Measurements from ENCODE around the gene USP15. TPM values are rescaled to one million over a fixed set of nuclear protein-coding genes. Genes with fewer than 3 reads are reported as not detected.

The USP15 gene
- polyA plus RNA-seq, 12 donors: 31.7 to 48.2 (median 41.7) TPM; not detected in 1

DNA sequence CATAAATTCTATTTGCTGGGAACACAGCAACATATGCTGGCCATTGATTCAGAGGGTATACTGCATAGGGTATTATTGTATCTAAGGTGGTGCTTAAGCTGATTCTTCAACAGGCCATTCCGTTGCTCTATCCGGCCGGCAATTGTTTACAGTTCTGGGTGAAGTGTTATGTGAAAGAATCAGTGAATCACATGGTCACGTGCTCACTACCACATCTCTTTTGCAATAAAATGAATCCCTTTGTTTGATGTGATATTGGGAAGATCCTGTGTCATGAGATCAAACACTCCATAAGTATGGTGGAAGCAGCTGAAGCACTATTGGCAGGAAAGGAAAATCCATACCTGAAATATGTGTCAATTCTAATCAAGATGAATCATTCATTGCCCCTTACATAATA, 7.6 kb upstream of the USP15 start:
- DNase-seq: no peak

DNA sequence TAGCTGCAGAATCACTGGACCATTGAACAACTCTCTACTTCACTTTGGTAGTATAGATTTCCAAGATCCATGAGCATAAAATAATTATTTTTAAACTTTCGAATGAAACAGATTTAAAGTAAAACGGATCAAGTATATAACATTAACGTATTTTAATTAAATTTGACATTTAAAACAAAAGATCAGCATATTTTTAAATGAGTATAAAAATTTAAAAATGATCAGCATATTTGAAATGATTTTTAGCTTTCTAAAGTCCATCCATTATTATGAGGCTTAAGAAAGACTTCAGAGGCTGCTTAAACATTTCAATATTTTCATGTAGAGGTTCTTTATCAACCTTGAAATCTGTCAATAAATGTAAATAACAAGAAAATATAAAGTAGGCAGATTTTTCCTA, 5.2 kb upstream of the USP15 start:
- no peak for DNase-seq

DNA sequence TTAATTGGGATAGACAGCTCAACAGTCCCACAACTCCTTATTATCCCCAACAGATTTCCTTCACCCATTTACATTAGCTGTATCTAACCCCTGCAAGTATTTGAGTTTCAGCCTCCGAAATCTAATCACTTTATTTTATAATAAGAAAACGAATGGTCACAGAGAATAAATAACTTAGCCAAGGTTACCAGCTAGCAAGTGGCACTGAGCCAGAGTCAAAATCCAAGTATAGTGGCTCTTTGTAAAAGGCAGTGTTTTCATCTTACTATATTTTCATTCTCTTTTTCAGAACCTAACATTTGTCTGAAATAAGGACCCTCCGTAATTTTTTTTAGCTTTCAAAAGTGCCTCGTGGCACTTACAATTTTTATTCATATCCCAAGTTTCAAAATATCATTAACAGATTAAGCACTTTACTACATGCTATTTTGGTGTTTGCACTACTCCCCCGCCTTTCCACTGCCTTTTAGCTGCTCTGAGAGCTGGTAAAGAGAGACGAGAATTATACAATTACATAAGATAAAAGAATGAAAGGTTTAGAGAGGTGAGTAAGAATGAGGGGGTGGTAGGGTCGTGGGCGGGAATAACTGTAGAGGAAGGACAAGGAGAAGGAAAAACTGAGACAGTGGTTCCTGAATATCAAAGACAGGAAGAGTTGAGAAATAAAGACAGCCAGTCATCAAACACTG, 3.7 kb upstream of the USP15 start:
- no peak for DNase-seq

DNA sequence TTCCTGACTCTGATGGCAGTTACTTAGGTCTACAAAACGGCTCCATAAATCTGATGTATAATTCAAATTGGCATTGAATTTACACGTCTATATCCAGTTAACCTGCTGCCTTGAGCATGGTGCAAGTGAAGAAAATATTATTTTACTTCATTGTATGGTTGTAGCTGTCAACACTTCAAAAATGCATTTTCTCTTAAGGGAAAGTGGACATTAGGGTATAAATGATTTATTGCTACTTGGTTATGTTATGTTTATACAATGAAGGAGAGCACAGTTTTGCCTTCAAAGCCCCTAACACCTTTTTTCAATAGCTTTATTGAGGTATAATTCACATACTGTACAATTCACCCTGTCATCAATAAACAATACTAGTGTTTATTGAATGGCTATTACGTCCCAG, 2.0 kb upstream of the USP15 start:
- DNase-seq: no peak

DNA sequence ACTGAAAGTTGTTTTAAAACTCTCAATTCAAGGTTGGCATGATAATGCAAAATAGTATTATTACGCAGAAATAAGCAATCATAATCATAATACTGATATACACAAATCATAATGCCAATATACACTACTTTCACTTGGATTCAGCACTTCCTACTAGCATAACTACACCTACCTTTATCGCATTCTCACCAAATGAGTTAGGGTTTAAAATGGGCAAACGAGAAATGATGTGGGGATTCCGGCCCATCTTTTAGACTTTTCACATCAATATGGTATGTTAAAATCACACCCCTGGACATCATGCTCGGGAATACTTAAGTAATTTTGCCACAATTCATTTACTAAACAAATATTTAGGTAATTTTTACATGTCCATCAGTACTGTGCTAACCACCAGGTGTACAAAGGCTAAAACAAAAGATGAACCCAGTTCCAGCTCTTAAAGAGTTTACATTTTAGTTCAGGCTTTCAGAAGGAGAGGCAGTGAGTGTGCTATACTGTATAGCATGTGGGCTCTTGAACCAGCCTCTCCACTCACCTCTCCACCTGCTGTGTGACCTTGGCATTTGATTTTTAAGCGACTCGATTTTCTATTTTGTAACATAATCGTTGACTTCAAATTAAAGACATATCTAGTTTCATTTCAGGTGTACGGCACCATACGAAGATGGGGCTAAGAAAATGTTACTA, 1.1 kb upstream of the USP15 start:
- no peak for DNase-seq

DNA sequence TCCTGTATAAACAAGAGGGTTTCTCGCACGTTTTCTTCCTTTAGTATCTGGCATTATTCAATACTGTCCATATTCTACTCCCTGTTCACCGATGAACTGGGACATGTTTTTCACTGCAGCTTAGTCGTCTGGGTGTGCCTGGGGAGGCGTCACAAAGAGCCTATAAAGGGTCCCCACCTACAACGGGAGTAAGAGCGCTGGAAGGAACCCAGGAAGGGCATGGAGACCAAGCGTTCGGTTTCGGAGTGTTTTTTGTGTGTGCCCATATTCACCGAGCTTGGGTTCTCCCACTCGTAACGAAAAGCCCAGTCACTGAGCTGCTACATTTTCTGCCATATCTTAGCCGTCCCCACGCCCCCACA, 592 bp upstream of the USP15 start:
- no peak for DNase-seq

DNA sequence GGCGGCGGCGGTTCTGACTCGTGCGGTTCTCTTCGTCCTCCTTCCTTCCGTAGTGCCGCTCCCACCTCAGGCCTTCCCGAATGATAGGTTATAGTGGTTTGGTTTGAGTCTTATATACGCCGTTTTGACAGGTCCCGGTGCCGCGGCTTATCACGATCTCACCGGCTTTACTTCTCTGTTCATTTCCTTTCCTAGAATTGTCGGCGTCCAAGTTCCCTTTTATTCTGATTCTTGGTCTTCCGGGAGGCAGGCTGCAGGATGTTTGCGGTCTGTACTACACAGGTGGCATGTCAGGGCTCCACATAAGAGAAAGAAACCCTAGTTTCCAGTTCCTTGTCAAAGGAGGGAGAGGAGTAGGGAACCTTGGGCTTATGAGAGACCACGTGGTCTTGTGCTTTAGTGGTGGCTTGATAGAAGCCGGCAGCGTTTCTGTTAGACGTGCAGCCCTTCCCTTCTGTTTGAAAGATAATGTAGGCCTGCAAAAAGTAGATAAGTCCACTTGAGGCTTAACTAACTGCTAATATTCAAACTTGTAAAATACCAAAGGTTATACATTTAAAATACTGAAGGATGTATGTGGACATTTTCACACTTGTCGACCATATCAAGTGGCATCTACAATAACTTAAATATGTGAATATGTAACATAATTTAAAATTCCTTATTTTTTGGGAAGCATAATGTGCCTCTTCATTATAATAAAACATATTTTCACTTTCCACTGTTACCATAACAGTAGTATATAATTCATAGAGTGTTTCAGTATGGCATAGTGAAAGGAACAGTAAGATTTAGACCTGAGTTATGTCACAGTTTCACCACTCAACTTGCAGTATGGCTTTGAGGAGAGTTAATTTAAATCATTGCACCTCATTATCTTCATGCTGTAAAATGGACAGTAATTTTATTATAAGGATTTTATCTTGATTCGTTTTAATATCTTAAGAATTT, 804 bp downstream of the USP15 start:
- DNase-seq: peak; percentile 26

DNA sequence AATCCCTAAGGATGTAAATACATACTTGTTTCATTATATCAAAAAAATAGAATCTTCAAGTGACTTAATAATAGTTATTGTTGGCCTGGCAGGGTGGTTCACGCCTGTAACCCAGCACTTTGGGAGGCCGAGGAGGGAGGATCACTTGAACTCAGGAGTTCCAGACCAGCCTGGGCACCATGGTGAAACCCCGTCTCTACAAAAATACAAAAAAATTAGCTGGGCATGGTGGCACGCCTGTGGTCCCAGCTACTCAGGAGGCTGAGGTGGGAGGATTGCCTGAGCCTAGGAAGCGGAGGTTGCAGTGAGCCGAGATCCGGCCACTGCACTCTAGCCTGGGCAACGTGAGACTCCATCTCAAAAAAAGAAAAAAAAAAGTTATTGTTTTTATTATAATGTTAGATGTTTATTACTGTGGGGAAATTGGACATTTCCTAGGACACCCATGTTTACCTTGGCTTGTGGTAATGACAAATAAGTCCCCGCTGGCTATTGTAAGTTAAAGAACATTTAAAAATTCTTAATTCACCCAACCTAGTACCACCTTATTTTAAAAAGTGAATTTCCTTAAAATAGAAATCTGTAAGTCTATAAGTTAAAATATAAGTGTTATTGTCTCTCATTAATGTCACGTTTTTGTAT, 1.8 kb downstream of the USP15 start:
- no peak for DNase-seq

DNA sequence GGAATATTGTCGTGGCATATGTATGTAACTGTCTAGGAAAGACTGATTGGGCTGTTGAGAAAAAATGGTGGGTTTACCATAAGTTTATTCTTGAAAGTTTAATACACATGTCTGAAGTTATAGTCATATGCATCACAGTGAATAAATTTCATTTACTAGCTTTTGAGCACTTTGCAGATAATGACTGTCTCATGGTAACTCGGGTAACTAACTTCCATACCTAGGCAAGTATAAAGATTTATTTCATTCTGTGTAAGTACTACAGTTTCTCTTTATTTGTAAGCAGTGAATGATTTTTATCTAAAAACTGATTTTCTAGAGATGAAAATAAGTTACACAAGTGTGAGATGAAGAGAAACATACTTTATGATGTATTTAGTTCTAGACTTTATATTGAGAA, 3.0 kb downstream of the USP15 start:
- no peak for DNase-seq

DNA sequence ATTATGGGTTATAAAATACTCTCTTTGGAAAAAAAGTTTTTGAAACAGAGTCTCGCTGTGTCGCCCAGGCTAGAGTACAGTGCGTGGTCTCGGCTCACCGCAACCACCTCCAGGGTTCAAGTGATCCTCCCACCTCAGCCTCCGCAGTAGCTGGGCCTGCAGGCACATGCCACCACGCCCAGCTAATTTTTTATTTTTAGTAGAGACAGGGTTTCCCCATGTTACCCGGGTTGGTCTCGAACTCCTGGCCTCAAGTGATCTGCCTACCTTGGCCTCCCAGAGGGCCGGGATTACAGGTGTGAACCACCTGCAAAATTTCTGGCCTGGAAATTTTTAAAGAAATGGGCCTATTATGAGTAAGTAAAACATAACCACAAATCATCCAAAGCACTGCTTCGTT, 3.8 kb downstream of the USP15 start:
- no peak for DNase-seq

DNA sequence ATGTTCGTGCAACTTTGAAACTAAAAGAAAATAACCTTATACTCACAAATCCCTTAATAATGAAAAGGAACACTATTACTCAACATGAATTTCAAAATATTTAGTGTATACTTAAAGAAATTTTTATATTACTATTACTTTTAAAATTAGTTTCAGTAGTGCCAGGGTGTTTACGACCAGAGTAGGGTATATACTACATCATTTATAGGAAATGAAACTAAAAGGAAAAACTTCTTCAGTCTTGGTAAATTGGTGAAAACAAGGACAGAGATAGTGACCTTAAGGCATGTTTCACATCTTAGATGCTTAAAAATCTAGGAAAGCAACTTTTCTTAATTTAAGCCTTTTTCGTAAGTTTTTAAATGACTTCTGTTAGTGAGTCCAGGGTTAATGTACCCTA, 4.5 kb downstream of the USP15 start:
- DNase-seq: no peak

DNA sequence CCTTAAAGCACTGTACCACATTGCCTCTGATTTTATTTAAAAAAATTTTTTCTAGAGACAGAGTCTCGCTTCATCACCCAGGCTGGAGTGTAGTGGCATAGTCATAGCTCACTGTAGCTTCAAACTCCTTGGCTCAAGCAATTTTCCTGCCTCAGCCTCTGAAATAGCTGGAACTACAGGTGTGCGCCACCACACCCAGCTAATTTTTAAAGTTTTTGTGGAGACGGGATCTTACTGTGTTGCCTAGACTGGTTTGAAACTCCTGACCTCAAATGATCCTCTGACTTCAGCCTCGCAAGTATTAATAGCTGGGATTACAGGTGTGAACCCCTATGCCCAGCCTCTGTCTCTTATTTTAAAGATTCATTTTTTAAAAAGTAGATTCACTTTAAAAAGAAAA, 5.3 kb downstream of the USP15 start:
- DNase-seq: no peak

DNA sequence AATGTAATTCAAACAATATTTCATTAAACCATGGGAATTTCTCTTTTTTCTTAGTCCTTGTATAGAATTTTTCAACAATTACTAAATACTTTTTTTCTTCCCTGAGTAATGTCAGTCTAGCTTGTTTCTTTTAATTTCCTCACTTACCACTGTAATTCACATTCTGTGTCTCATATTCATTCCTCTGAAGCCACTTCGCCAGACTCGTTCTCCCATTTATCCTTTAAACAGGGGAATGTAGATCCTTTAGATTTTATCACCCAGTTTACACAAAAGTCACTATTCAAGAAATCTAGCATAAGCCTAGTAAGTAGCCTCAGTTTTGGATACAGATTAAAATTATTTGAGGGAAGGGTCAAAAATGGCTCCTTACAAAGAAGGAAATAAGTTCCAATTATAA, 6.8 kb downstream of the USP15 start:
- no peak for DNase-seq

DNA sequence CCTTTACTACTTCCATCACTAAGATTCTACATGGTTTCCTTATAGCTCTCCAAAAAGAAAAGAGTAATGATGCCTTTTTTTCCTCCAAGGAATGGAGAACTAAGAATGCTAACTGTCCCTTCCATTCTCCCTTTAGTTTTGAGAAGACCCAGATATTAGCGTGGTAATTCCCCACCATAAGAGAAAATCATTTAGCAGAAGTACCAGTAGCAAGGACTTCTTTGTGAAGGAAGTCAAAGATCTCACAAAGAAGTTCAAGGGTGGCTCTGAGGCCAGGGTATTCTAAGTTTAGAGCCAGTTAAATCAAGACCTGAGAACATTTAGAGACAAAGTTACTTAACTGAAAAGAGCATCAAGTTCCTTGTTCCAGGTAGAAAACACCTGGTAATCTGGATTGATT, 7.3 kb downstream of the USP15 start:
- no peak for DNase-seq

DNA sequence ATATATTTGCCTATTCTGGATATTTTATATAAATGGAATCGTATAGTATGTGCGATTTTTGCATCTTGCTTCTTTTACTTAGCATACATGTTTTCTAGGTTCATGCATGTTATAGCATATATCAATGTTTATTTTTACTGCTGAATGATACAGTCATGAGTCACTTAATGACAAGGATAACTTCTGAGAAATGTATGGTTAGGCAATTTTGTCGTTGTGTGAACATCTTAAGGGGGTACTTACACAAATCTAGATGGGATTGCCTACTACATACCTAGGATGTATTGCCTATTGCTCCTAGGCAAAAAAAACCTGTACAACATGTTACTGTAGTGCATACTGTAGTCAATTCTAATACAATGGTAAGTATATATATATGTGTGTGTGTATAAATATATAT, 8.8 kb downstream of the USP15 start:
- no peak for DNase-seq

DNA sequence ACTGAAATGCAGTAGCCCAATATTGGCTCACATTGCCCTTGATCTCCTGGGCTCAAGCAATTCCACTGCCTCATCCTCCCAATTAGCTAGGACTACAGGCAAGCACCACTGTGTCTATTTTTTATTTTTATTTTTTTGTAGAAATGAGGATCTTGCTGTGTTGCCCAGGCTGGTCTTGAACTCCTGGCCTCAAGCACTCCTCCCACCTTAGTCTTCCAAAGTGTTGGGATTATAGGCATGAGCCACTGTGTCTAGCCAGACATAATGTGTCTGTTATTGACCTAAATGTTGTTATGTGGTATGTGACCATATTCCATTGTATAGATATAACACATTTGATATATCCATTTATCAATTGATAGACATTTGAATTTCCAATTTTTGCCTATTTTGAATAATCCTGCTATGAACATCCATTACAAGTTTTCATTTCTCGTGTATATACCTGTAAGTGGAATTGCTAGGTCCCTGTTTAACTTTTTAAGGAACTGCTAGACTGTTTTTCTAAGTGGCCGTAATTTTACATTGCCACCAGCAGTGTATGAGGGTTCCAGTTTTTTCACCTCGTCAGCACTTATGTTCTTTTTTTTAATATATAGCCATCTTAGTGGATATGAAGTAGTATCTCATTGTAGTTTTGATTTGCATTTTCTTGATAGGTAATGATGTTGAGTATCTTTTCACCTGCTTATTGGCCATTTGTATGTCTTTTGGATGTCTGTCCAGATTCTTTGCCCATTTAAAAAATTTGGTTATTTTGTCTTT, 9.4 kb downstream of the USP15 start:
- DNase-seq: no peak

DNA sequence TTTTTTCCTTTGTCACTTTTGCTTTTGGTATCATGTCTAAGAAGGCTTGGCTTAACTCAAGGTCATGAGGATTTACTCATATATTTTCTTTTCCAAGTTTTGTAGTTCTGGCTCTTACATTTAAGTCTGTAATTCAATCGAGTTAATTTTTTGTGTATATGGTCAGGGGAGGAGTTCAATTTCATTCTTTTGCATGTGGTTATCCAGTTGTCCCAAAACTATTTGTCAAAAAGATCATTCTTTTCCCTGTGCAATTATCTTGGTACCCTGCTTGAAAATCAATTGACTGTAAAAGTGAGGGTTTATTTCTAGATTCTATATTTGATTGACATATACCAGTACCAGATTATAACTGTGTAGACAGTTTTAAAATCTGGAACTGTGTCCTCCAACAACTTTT, 10.2 kb downstream of the USP15 start:
- DNase-seq: no peak

DNA sequence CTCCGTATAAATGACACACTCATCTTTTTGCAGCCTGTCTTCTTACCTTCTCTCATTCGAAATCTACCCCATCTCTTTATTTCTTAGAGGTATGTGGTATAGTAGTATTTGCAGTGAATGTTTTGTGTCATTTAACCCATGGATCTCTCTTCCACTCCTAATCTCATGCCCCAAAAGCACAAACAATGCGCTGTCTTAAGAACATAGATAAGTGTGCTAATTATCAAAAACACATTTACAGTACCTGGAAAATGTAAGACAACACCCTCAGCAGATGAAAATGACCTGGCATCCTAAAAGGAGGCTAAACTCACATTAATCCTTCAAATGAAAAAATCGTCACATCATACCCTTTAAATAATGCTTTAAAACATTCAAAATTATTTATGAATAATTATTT, 10.7 kb downstream of the USP15 start:
- no peak for DNase-seq

DNA sequence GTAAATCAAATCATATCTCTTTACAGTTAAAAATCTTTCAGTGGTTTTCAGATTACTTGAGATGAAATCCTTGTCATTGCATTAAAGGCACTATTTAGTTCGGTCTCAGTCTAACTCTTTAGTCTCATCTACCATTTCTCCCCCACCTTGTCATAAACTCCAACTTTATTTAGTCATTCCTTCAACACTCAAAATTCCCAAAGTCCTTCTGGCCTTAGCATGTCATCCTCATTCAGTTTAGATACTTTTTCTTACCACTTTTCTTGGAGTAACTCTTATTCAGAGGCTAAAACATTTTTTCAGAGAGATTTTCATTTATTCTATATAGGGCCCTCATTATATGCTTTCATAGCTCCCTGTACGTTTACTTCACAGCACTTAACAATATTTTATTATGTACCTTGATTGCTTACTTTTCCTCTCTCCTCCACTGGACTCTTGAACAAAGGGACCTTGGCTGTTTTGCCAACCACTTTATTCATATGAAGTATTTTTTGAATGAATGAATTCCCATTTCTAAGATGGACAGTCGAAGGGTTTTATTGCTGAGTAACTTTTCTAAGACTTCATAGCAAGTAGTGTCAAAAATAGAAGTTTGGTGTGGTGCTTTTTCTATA, 12.8 kb downstream of the USP15 start:
- DNase-seq: no peak

DNA sequence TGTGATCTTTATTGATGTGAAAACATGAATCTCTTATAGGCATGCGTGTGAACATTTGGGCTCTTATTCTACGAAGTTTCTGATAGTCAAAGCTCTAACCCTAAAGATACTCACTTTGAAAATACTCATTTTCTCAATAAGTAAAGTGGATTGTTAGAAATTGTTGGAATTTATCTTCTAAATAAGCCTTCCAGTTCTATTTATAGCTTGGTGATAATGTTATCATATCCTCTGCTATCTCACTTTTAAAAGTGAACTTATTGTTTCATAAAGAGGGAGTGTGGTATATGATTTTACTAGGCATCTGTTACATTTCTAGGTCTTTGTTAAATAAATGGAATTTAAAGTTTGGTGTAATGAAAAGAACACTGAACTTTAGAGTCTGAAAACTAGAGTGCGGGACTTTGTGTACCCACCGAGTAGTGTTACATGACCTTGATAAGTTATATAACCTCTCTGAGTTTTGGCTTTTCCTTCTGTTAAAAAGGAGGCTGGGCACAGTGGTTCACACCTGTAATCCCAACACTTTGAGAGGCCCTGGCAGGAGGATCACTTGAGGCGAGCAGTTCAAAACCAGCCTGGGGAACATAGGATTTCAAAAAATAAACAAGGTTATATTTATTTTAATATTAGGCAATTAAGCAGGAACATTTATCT, 13.6 kb downstream of the USP15 start:
- no peak for DNase-seq

DNA sequence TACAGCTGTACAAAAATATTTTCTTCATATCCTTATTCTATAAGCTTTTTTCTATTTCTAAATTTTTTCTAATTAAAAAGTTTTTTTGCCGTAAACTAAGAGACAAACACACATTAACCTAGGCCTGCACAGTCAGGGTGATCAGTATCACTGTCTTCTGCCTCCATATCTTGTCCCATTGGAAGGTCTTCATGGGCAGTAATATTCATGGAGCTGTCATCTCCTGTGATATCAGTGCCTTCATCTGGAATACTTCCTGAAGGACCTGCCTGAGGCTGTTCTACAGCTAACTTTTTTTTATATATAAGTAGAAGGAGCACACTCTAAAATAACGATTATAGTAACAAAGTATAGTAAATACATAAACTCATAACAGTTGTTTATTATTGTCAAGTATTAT, 17.8 kb downstream of the USP15 start:
- DNase-seq: no peak

All from muscle of arm (tissue), 12 donors.